OCI-LY1 (cell line): Measurements from ENCODE around the gene GNAQ.

ENCODE experiments used
- H2AFZ ChIP-seq: fragments of 200-600 bp; sonication (generic), shearing (Covaris generic); 2 replicates; pipeline ENCODE4 v1.6.0; 2014; ENCODE audit warnings: antibody characterized with exemption, mild to moderate bottlenecking, low read length
- H3F3A ChIP-seq: fragments of 200-600 bp; sonication (generic), shearing (Covaris generic); 2 replicates; pipeline ENCODE4 v1.6.0; 2014; ENCODE audit warnings: mild to moderate bottlenecking, antibody characterized with exemption, low read length, moderate library complexity; ENCODE audit not compliant: insufficient read depth
- H3K27ac ChIP-seq: fragments of 200-600 bp; sonication (generic); 2 replicates; pipeline ENCODE4 v1.5.1; 2014; ENCODE audit warnings: low read length, mixed run types, mild to moderate bottlenecking, low read depth; ENCODE audit not compliant: poor library complexity, severe bottlenecking
- H3K27me3 ChIP-seq: fragments of 200-600 bp; sonication (generic); 2 replicates; pipeline ENCODE4 v1.6.0; 2014; ENCODE audit warnings: antibody characterized with exemption, mild to moderate bottlenecking, low read length, moderate library complexity; ENCODE audit not compliant: insufficient read depth
- H3K36me3 ChIP-seq: fragments of 200-600 bp; sonication (generic); 2 replicates; pipeline ENCODE4 v1.6.1; 2014; ENCODE audit warnings: mild to moderate bottlenecking, antibody characterized with exemption, low read length, moderate library complexity, mixed read lengths; ENCODE audit not compliant: insufficient read depth
- H3K4me1 ChIP-seq: fragments of 200-600 bp; sonication (generic); 2 replicates; pipeline ENCODE4 v1.5.1; 2014; ENCODE audit warnings: mild to moderate bottlenecking, low read length, moderate library complexity; ENCODE audit not compliant: insufficient read depth, severe bottlenecking
- H3K4me2 ChIP-seq: fragments of 200-600 bp; sonication (generic), shearing (Covaris generic); 2 replicates; pipeline ENCODE4 v1.6.1; 2014; ENCODE audit warnings: low read length
- H3K4me3 ChIP-seq: fragments of 200-600 bp; sonication (generic); 2 replicates; pipeline ENCODE4 v1.5.1; 2014; ENCODE audit warnings: low read length, low read depth, mild to moderate bottlenecking, mixed read lengths; ENCODE audit not compliant: poor library complexity, severe bottlenecking
- H3K79me2 ChIP-seq: fragments of 200-600 bp; shearing (Covaris generic); 2 replicates; pipeline ENCODE4 v1.6.1; 2016; ENCODE audit warnings: mixed run types, low read length, mixed read lengths; ENCODE audit not compliant: insufficient read depth
- H3K9ac ChIP-seq: fragments of 200-600 bp; sonication (generic), shearing (Covaris generic); 2 replicates; pipeline ENCODE4 v1.6.1; 2014; ENCODE audit warnings: mild to moderate bottlenecking, low read length, mixed read lengths
- H3K9me2 ChIP-seq: fragments of 200-600 bp; sonication (generic), shearing (Covaris generic); 2 replicates; pipeline ENCODE4 v1.6.1; 2014; ENCODE audit warnings: low read depth, mild to moderate bottlenecking, low read length, mixed read lengths
- H3K9me3 ChIP-seq: fragments of 200-600 bp; shearing (Covaris generic); 2 replicates; pipeline ENCODE4 v1.6.1; 2014; ENCODE audit warnings: low read length, mixed read lengths
- H4K20me1 ChIP-seq: fragments of 200-600 bp; sonication (generic), shearing (Covaris generic); 2 replicates; pipeline ENCODE4 v1.6.0; 2016; ENCODE audit warnings: mild to moderate bottlenecking, low read length; ENCODE audit not compliant: insufficient read depth
- CTCF ChIP-seq: fragments of 200-600 bp; sonication (generic), shearing (Covaris generic); IDR thresholded peaks from 2 replicates; pipeline ENCODE4 v1.5.1; 2017; ENCODE audit warnings: mild to moderate bottlenecking, antibody characterized with exemption, low read length, moderate library complexity, mixed read lengths
- EZH2 ChIP-seq: fragments of 200-600 bp; sonication (generic), shearing (Covaris generic); IDR thresholded peaks from 2 replicates; pipeline ENCODE4 v1.8.0; 2017; ENCODE audit warnings: borderline replicate concordance, mixed run types, mild to moderate bottlenecking, antibody characterized with exemption, low read length, moderate library complexity, mixed read lengths

Gene GNAQ

GRCh38 chr9:78044189-78044588 lies 12.6 kb upstream of the GNAQ start:
- Histone ChIP-seq H3K9ac (no peak overlapping the region), H3K27me3 (no peaks in the 10 kb centered on the region), H3K79me2 (no peaks in the 10 kb centered on the region), H3K4me3 (no peak overlapping the region), H3K9me2 (no peaks in the 10 kb centered on the region), H3K4me2 (no peak overlapping the region), H3K9me3 (no peaks in the 10 kb centered on the region), H3F3A (no peaks in the 10 kb centered on the region), H3K27ac (no peak overlapping the region), H4K20me1 (no peaks in the 10 kb centered on the region), H3K4me1 (no peaks in the 10 kb centered on the region), H2AFZ (no peak overlapping the region), H3K36me3 (no peaks in the 10 kb centered on the region)
- TF ChIP-seq CTCF = no peak
- no peak for TF ChIP-seq EZH2

DNA sequence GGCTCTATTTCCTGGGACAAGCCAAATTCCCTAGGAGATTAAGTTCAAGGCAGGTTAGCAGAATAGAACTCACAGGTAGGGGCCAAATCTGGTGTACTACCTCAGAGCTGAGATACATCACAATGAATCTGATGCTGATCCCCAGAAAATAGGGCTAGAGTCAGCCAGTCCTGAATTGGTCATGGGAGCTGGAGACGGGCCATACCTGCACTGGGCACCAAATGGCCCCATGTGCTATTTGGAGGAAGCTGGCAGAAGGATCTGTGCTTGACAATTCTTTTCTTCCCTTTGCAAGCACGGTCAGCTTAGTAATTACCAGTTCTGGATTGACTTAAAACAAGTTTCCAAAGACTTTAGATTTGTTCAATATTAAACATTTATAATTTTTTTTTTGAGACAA lies 10.4 kb upstream of the GNAQ start:
- no peaks in the 10 kb centered on the region for H3K4me1 ChIP-seq
- no peak overlapping the region for H3K9ac ChIP-seq
- no peak overlapping the region for H3K4me2 ChIP-seq
- no peaks in the 10 kb centered on the region for H3K9me2 ChIP-seq
- no peaks in the 10 kb centered on the region for H3K79me2 ChIP-seq
- H4K20me1 ChIP-seq = no peaks in the 10 kb centered on the region
- H3K36me3 ChIP-seq = no peaks in the 10 kb centered on the region
- TF ChIP-seq CTCF = no peak
- TF ChIP-seq EZH2 = no peak
- no peaks in the 10 kb centered on the region; the same call in 1 of the 2 replicates for H3K27me3 ChIP-seq
- no peak overlapping the region for H3K4me3 ChIP-seq
- H3K9me3 ChIP-seq = no peaks in the 10 kb centered on the region
- H3F3A ChIP-seq = no peaks in the 10 kb centered on the region
- no peak overlapping the region for H2AFZ ChIP-seq
- no peak overlapping the region for H3K27ac ChIP-seq

GRCh38 chr9:78040726-78041125 lies 9.1 kb upstream of the GNAQ start:
- no peak overlapping the region for H3K4me2 ChIP-seq
- H3K27ac ChIP-seq = no peak overlapping the region
- no peak overlapping the region for H2AFZ ChIP-seq
- H3K4me3 ChIP-seq = no peak overlapping the region
- no peaks in the 10 kb centered on the region; the same call in 1 of the 2 replicates for H3K27me3 ChIP-seq
- no peaks in the 10 kb centered on the region for H4K20me1 ChIP-seq
- no peaks in the 10 kb centered on the region for H3K79me2 ChIP-seq
- no peaks in the 10 kb centered on the region for H3K36me3 ChIP-seq
- no peaks in the 10 kb centered on the region for H3K4me1 ChIP-seq
- H3K9me2 ChIP-seq = no peaks in the 10 kb centered on the region
- H3K9ac ChIP-seq = no peak overlapping the region
- TF ChIP-seq EZH2 (no peak), CTCF (no peak)
- no peaks in the 10 kb centered on the region for H3F3A ChIP-seq
- no peaks in the 10 kb centered on the region for H3K9me3 ChIP-seq
